Osteoblast (primary cell): ENCODE data around the gene CARD10. TPM values are rescaled to one million over a fixed set of nuclear protein-coding genes. Genes with fewer than 3 reads are reported as not detected.

Source experiments
- DNase-seq: peaks from one replicate; pipeline ENCODE4 v3.0.0; 2011; ENCODE audit warnings: low spot score, mixed read lengths; ENCODE audit not compliant: insufficient read length; ENCODE audit errors: missing footprints
- H2AFZ ChIP-seq: 2 replicates; pipeline ENCODE4 v1.6.0; 2011; ENCODE audit warnings: mild to moderate bottlenecking, low read length
- H3K27ac ChIP-seq: 2 replicates; pipeline ENCODE4 v1.5.1; 2011; ENCODE audit warnings: mild to moderate bottlenecking, low read depth, low read length, moderate library complexity
- H3K27me3 ChIP-seq: 2 replicates; pipeline ENCODE4 v1.6.0; 2012; ENCODE audit warnings: mild to moderate bottlenecking, control low read depth, inconsistent platforms, low read length, moderate library complexity; ENCODE audit not compliant: insufficient read depth
- H3K36me3 ChIP-seq: 2 replicates; pipeline ENCODE4 v1.5.1; 2011; ENCODE audit warnings: mild to moderate bottlenecking, low read length, control low read depth, moderate library complexity; ENCODE audit not compliant: insufficient read depth
- H3K4me1 ChIP-seq: 2 replicates; pipeline ENCODE4 v1.5.1; 2011; ENCODE audit warnings: mild to moderate bottlenecking, low read length, control low read depth, moderate library complexity; ENCODE audit not compliant: insufficient read depth
- H3K4me2 ChIP-seq: 2 replicates; pipeline ENCODE4 v1.6.0; 2011; ENCODE audit warnings: mild to moderate bottlenecking, low read length; ENCODE audit not compliant: insufficient read depth
- H3K4me3 ChIP-seq: fragments of 200-600 bp; sonication (generic); 3 replicates; pipeline ENCODE4 v1.5.1; 2012; ENCODE audit warnings: mild to moderate bottlenecking, low read length, inconsistent platforms; ENCODE audit not compliant: insufficient read depth
- H3K79me2 ChIP-seq: 2 replicates; pipeline ENCODE4 v1.6.0; 2012; ENCODE audit warnings: mild to moderate bottlenecking, low read length, control low read depth, inconsistent platforms; ENCODE audit not compliant: insufficient read depth
- H3K9me3 ChIP-seq: 2 replicates; pipeline ENCODE4 v1.5.1; 2011; ENCODE audit warnings: low read depth, low read length, control low read depth
- H4K20me1 ChIP-seq: 2 replicates; pipeline ENCODE4 v1.6.0; 2012; ENCODE audit warnings: mild to moderate bottlenecking, low read length, control low read depth; ENCODE audit not compliant: insufficient read depth
- CTCF ChIP-seq: IDR thresholded peaks from 2 replicates; pipeline ENCODE4 v1.5.1; 2011; ENCODE audit warnings: mild to moderate bottlenecking, low read depth, low read length, moderate library complexity; ENCODE audit errors: extremely low read depth
- total RNA-seq: library from RNA; depleted of rRNA; stranded (reverse); fragments of >200 nt; gene quantifications from 2 replicates; pipeline ENCODE4 v1.2.3, GENCODE V29; 2012

The CARD10 gene
- total RNA-seq, 1 donor = 11.9 TPM

GRCh38 chr22:37505989-37506388 is 13.2 kb downstream of the CARD10 start:
- H3K9me3 ChIP-seq = no peaks in the 10 kb centered on the region
- H3K36me3 ChIP-seq = peaks cover 47% of the 10 kb centered on the region
- peaks cover 11% of the 10 kb centered on the region for H3K4me1 ChIP-seq
- no peak overlapping the region for H2AFZ ChIP-seq
- peaks cover 16% of the 10 kb centered on the region for H4K20me1 ChIP-seq
- TF ChIP-seq CTCF = no peak
- no peaks in the 10 kb centered on the region for H3K27me3 ChIP-seq
- H3K4me3 ChIP-seq = no peak overlapping the region
- DNase-seq = peak; percentile 26
- no peak overlapping the region for H3K27ac ChIP-seq
- H3K4me2 ChIP-seq = no peak overlapping the region
- H3K79me2 ChIP-seq = peaks cover 3% of the 10 kb centered on the region

DNA sequence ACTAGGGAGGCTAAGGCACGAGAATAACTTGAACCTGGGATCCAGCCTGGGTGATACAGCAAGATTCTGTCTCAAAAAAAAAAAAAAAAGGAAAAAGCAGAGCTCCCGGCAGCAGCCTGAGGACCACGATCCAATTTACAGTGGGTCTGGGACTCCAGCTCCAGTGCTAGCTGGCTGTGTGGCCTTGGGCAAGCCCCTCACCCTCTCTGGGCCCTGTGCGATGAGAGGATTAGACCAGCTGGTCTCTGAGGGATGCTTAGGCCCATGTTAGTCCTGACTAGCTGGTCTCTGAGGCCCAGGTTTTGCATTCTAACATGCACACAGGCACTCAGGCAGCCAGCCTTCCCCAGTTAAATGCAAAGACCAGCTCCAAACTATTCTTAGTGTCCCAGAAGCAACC is 13.7 kb downstream of the CARD10 start:
- peaks cover 3% of the 10 kb centered on the region for H3K79me2 ChIP-seq
- no peak overlapping the region for H3K4me2 ChIP-seq
- no peak for DNase-seq
- no peak overlapping the region for H3K4me3 ChIP-seq
- no peaks in the 10 kb centered on the region for H3K27me3 ChIP-seq
- no peaks in the 10 kb centered on the region for H3K9me3 ChIP-seq
- H3K4me1 ChIP-seq = peaks cover 13% of the 10 kb centered on the region
- peaks cover 51% of the 10 kb centered on the region for H3K36me3 ChIP-seq
- no peak for TF ChIP-seq CTCF
- H3K27ac ChIP-seq = no peak overlapping the region
- no peak overlapping the region for H2AFZ ChIP-seq
- H4K20me1 ChIP-seq = peaks cover 15% of the 10 kb centered on the region

DNA sequence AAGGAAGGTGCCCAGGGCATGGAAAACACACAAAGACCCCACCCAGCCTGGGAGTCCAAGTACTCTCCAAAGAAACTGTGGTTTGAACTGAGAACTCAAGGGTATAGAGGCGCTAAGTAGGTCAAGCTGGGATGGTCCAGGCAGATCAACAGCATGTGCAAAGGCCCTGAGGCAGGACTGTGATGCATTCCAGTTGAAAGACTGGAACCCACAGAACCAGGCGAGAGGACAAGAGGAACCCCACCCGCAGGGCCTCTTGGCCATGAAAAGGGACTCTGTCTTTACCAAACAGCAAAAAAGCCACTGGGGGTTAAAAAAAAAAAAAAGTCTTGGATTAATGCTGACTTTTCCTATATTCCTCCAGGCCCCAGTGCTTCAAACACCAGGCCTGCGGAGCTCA is 14.3 kb downstream of the CARD10 start:
- Histone ChIP-seq H3K4me3 (no peak overlapping the region), H3K36me3 (peaks cover 57% of the 10 kb centered on the region), H4K20me1 (peaks cover 10% of the 10 kb centered on the region), H3K27ac (no peak overlapping the region), H2AFZ (no peak overlapping the region), H3K79me2 (no peaks in the 10 kb centered on the region), H3K4me2 (no peak overlapping the region), H3K9me3 (no peaks in the 10 kb centered on the region), H3K4me1 (peaks cover 13% of the 10 kb centered on the region), H3K27me3 (no peaks in the 10 kb centered on the region)
- peak; percentile 81 for DNase-seq
- TF ChIP-seq CTCF = no peak

GRCh38 chr22:37503850-37504249 is 15.4 kb downstream of the CARD10 start:
- Histone ChIP-seq H3K4me3 (no peak overlapping the region), H3K36me3 (peaks cover 59% of the 10 kb centered on the region), H3K27ac (no peak overlapping the region), H3K4me2 (no peak overlapping the region), H3K27me3 (no peaks in the 10 kb centered on the region), H3K79me2 (no peaks in the 10 kb centered on the region), H3K9me3 (no peaks in the 10 kb centered on the region), H2AFZ (no peak overlapping the region), H3K4me1 (peaks cover 13% of the 10 kb centered on the region), H4K20me1 (peaks cover 10% of the 10 kb centered on the region)
- TF ChIP-seq CTCF = no peak
- DNase-seq = no peak
